ENCODE measurements around the gene FBXL16. TPM values are rescaled to one million over a fixed set of nuclear protein-coding genes. Genes with fewer than 3 reads are reported as not detected.

Gene FBXL16
- total and polyA plus RNA-seq, 2 of the 13 experiments (the other 11 are each of a cell fraction or from before 2014, with no cell fraction given), result 0.22 to 2.0 TPM

GRCh38 chr16:721765-722540, 16.4 kb upstream of the FBXL16 start (continued):
- peak; percentile 3 for TF ChIP-seq MED8 (CRISPR knock-in tag; IDR thresholded peaks at IDR 0.05; ENCODE audit: insufficient replicate concordance)
- TF ChIP-seq TAF1 (CRISPR knock-in tag; IDR thresholded peaks at IDR 0.05), result no peak
- 0 out of 2 replicates have a peak, but pooled peaks have one; percentile 4 for TF ChIP-seq ESRRA (CRISPR knock-in tag; IDR thresholded peaks at IDR 0.05; ENCODE audit: low read depth)
- TF ChIP-seq NFE2 (CRISPR knock-in tag; IDR thresholded peaks at IDR 0.05), result no peak
- TF ChIP-seq HES4 (CRISPR knock-in tag; IDR thresholded peaks at IDR 0.05; ENCODE audit: borderline replicate concordance), result no peak; the same call in 1 of the 2 replicates
- TF ChIP-seq, protein P1, sequence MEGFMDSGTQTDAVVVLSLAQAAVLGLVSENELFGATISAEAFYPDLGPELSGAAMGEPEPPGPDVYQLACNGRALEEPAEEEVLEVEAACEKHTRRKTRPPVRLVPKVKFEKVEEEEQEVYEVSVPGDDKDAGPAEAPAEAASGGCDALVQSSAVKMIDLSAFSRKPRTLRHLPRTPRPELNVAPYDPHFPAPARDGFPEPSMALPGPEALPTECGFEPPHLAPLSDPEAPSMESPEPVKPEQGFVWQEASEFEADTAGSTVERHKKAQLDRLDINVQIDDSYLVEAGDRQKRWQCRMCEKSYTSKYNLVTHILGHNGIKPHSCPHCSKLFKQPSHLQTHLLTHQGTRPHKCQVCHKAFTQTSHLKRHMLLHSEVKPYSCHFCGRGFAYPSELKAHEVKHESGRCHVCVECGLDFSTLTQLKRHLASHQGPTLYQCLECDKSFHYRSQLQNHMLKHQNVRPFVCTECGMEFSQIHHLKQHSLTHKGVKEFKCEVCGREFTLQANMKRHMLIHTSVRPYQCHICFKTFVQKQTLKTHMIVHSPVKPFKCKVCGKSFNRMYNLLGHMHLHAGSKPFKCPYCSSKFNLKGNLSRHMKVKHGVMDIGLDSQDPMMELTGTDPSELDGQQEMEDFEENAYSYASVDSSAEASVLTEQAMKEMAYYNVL (CRISPR knock-in tag; IDR thresholded peaks at IDR 0.05; ENCODE audit: borderline replicate concordance), result 0 out of 2 replicates have a peak, but pooled peaks have one; percentile 9
- no peak for TF ChIP-seq RNF2 (conservative IDR thresholded peaks at IDR 0.05; ENCODE audit: low read depth)
- 0 out of 2 replicates have a peak, but pooled peaks have one; percentile 0 for TF ChIP-seq ZNF589 (CRISPR knock-in tag; conservative IDR thresholded peaks at IDR 0.05)
- TF ChIP-seq ZBTB34 (CRISPR knock-in tag; IDR thresholded peaks at IDR 0.05), result 0 out of 2 replicates have a peak, but pooled peaks have one; percentile 4
- TF ChIP-seq ZZZ3 (CRISPR knock-in tag; IDR thresholded peaks at IDR 0.05; ENCODE audit: borderline replicate concordance), result no peak
